ENCODE data around the gene CPNE5.

DNA sequence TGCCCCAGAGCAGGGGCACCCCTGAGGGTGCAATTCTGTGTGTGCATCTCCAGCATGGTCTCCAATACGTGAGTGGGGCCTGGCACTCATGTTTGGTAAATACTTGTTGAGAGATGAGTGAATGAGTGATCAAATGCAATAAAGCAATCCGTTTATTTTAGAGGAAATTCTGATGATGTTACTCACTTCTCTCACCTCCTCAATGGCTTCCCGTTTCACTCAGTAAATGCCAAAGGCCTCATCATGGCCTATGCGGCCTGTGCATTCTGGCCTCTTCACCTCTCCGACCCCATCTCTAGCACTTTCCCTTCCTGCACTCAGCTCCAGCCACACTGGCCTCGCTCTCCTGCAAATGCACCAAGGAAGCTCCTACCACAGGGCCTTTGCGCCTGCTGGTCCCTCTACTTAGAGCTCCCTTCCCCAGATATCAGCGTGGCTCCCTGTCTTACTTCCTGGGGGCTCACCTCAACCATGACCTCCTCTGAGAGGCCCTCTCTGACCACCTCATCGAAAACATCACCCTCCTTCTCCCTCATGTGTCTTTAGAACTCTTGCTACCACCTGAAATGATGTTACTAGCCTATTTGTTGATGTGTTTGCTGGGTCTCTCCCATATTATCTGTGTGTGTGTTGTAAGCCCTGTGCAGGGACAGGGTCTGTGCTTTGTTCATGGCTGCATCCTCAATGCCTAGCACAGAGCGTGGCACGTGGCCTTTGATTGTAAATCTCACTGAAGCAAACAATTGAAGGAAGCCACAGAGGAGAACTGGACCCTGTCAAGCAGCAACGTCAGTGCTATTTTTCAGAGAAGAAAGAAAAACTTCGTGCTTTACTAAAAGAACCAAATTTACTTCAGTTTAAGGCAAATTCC lies 99.1 kb downstream of the CPNE5 start:
- no peak for TF ChIP-seq CTCF (IDR thresholded peaks at IDR 0.05)
- TF ChIP-seq POLR2A (IDR thresholded peaks at IDR 0.05) = no peak

Measured in Peyer's patch (tissue), 4 donors.